DND-41 (cell line): Measurements from ENCODE around the gene ZNF565.
"Not testable (repeated sequence)": the region's sequence is repeated elsewhere in the genome, so short reads cannot be mapped to it uniquely, and the experiment has no call there.

ENCODE experiments used
- ATAC-seq: fragments of 200-7000 bp; cut with Tn5 transposase; 3 replicates; pipeline ENCODE4 v1.9.1; 2021; ENCODE audit warnings: low read depth; ENCODE audit not compliant: insufficient read depth
- DNase-seq: peaks from one replicate; pipeline ENCODE4 v3.0.0-alpha.2; 2020
- H2AFZ ChIP-seq: 2 replicates; pipeline ENCODE4 v1.6.0; 2012; ENCODE audit warnings: low read depth, low read length
- H3K27ac ChIP-seq: 2 replicates; pipeline ENCODE4 v1.5.1; 2012; ENCODE audit warnings: low read length, inconsistent platforms
- H3K27me3 ChIP-seq: fragments of 200-600 bp; sonication (generic); 2 replicates; pipeline ENCODE4 v1.6.0; 2012; ENCODE audit warnings: low read length, mild to moderate bottlenecking, inconsistent platforms; ENCODE audit not compliant: insufficient read depth, poor library complexity
- H3K36me3 ChIP-seq: 2 replicates; pipeline ENCODE4 v1.5.1; 2012; ENCODE audit warnings: low read length, inconsistent platforms; ENCODE audit not compliant: insufficient read depth
- H3K4me1 ChIP-seq: 2 replicates; pipeline ENCODE4 v1.5.1; 2012; ENCODE audit warnings: mild to moderate bottlenecking, low read length; ENCODE audit not compliant: insufficient read depth
- H3K4me2 ChIP-seq: 2 replicates; pipeline ENCODE4 v1.6.0; 2012; ENCODE audit warnings: mild to moderate bottlenecking, moderate library complexity, low read length, inconsistent platforms; ENCODE audit not compliant: insufficient read depth
- H3K4me3 ChIP-seq, 2 experiments: fragments of 200-600 bp in 1 of 2; shearing (Covaris generic) in 1 of 2; 2 replicates each; pipeline ENCODE4 v1.5.1; 2012 to 2016; ENCODE audit warnings: inconsistent platforms in 2 of 2, low read length in 2 of 2, mild to moderate bottlenecking in 2 of 2, low read depth in 1 of 2, moderate library complexity in 1 of 2
- H3K79me2 ChIP-seq: 2 replicates; pipeline ENCODE4 v1.6.0; 2012; ENCODE audit warnings: low read length, inconsistent platforms; ENCODE audit not compliant: insufficient read depth
- H3K9ac ChIP-seq: 2 replicates; pipeline ENCODE4 v1.6.0; 2012; ENCODE audit warnings: low read depth, mild to moderate bottlenecking, inconsistent platforms, low read length, moderate library complexity
- H3K9me3 ChIP-seq: 2 replicates; pipeline ENCODE4 v1.5.1; 2012; ENCODE audit warnings: low read length, moderate library complexity, mild to moderate bottlenecking, inconsistent platforms; ENCODE audit not compliant: insufficient read depth, severe bottlenecking
- H4K20me1 ChIP-seq: 2 replicates; pipeline ENCODE4 v1.6.0; 2012; ENCODE audit warnings: low read length; ENCODE audit not compliant: insufficient read depth
- CTCF ChIP-seq: IDR thresholded peaks from 2 replicates; pipeline ENCODE4 v1.5.1; 2012; ENCODE audit warnings: borderline replicate concordance, low read length, moderate library complexity, mild to moderate bottlenecking; ENCODE audit not compliant: poor library complexity, severe bottlenecking; ENCODE audit errors: extremely low read depth
- EZH2 ChIP-seq: IDR thresholded peaks from 3 replicates; pipeline ENCODE4 v1.6.1; 2012; ENCODE audit warnings: borderline replicate concordance, low read depth, mild to moderate bottlenecking, moderate library complexity, low read length, inconsistent platforms; ENCODE audit not compliant: severe bottlenecking

The ZNF565 gene

GRCh38 chr19:36236304-36236945 lies 22.0 kb upstream of the ZNF565 start:
- Histone ChIP-seq H3K4me3 (no peak overlapping the region), H3K4me2 (no peak overlapping the region), H3K36me3 (peaks cover 80% of the 10 kb centered on the region), H3K27ac (no peak overlapping the region), H3K79me2 (peaks cover 8% of the 10 kb centered on the region), H3K4me1 (no peaks in the 10 kb centered on the region), H4K20me1 (no peaks in the 10 kb centered on the region), H3K9me3 (no peaks in the 10 kb centered on the region), H2AFZ (no peak overlapping the region), H3K9ac (no peak overlapping the region), H3K27me3 (no peaks in the 10 kb centered on the region)
- DNase-seq (no peak), ATAC-seq (no peak)
- no peak for TF ChIP-seq EZH2
- no peak for TF ChIP-seq CTCF

- Histone ChIP-seq H3K79me2 (peaks cover 25% of the 10 kb centered on the region), H3K36me3 (peaks cover 99% of the 10 kb centered on the region)
- ATAC-seq, H4K20me1 ChIP-seq, H3K4me3 ChIP-seq, H3K9me3 ChIP-seq, H2AFZ ChIP-seq, H3K27ac ChIP-seq, H3K9ac ChIP-seq, H3K4me1 ChIP-seq, H3K27me3 ChIP-seq, H3K4me2 ChIP-seq, DNase-seq: not testable (repeated sequence)
Measured at GRCh38 chr19:36233626-36234025, 19.2 kb upstream of the ZNF565 start.

GRCh38 chr19:36225219-36225892 lies 10.9 kb upstream of the ZNF565 start:
- no peak for DNase-seq
- H3K9ac ChIP-seq = no peak overlapping the region
- ATAC-seq = no peak
- peaks cover 85% of the 10 kb centered on the region for H3K36me3 ChIP-seq
- H3K27me3 ChIP-seq = no peaks in the 10 kb centered on the region
- H3K4me2 ChIP-seq = no peak overlapping the region
- peaks cover 59% of the 10 kb centered on the region for H4K20me1 ChIP-seq
- peaks cover 95% of the 10 kb centered on the region for H3K79me2 ChIP-seq
- no peak for TF ChIP-seq EZH2
- H3K4me1 ChIP-seq = peaks cover 15% of the 10 kb centered on the region; the same call in 1 of the 2 replicates
- H3K4me3 ChIP-seq = no peak overlapping the region
- no peak overlapping the region for H2AFZ ChIP-seq
- no peaks in the 10 kb centered on the region for H3K9me3 ChIP-seq
- no peak overlapping the region for H3K27ac ChIP-seq

- DNase-seq = no peak
- ATAC-seq = no peak
- Histone ChIP-seq H3K4me1 (peaks cover 32% of the 10 kb centered on the region), H3K27me3 (no peaks in the 10 kb centered on the region), H2AFZ (no peak overlapping the region), H3K79me2 (peaks cover 98% of the 10 kb centered on the region), H3K36me3 (peaks cover 74% of the 10 kb centered on the region), H3K27ac (no peak overlapping the region), H4K20me1 (peaks cover 70% of the 10 kb centered on the region), H3K4me2 (no peak overlapping the region), H3K9ac (no peak overlapping the region), H3K4me3 (no peak overlapping the region), H3K9me3 (no peaks in the 10 kb centered on the region)
- TF ChIP-seq EZH2 (no peak), CTCF (no peak)
Measured at GRCh38 chr19:36222503-36222902, 8.0 kb upstream of the ZNF565 start.
